Thyroid gland (tissue), 4 donors: ENCODE measurements around the gene PMIS2. TPM values are rescaled to one million over a fixed set of nuclear protein-coding genes. Genes with fewer than 3 reads are reported as not detected.
"Not testable (repeated sequence)": the region's sequence is repeated elsewhere in the genome, so short reads cannot be mapped to it uniquely, and the experiment has no call there.

ENCODE experiments used
- DNase-seq, 2 donors: peaks; one replicate each; pipeline ENCODE4 v3.0.0-alpha.2; 2019
- H3K27ac ChIP-seq, 3 donors: fragments of 200-600 bp; sonication (generic); 1 replicate in 2 of 3; 2 replicates in 1 of 3; pipeline ENCODE4 v1.5.1; 2016 to 2019; ENCODE audit warnings: mild to moderate bottlenecking in 1 of 3, moderate library complexity in 1 of 3
- H3K27me3 ChIP-seq: fragments of 200-600 bp; sonication (generic); one replicate; pipeline ENCODE4 v1.5.1; 2019
- H3K36me3 ChIP-seq, 2 donors: fragments of 200-600 bp; sonication (generic); one replicate each; pipeline ENCODE4 v1.5.1; 2016 to 2019
- H3K4me1 ChIP-seq, 2 donors: fragments of 200-600 bp; sonication (generic); one replicate each; pipeline ENCODE4 v1.5.1; 2017 to 2019
- H3K4me3 ChIP-seq, 3 donors: fragments of 200-600 bp; sonication (generic); replicated peaks in 1 of 3; 1 replicate in 2 of 3; 2 replicates in 1 of 3; pipeline ENCODE4 v1.5.1; 2016; ENCODE audit warnings: mild to moderate bottlenecking in 1 of 3
- H3K9me3 ChIP-seq: fragments of 200-600 bp; sonication (generic); one replicate; pipeline ENCODE4 v1.5.1; 2017
- CTCF ChIP-seq, 6 experiments: fragments of 200-600 bp in 3 of 6; fragments of 450-650 bp in 3 of 6; sonication (generic) in 3 of 6; IDR thresholded peaks; one replicate each; pipeline ENCODE4 v1.5.1; 2016 to 2019; ENCODE audit warnings: antibody characterized with exemption in 6 of 6, mild to moderate bottlenecking in 2 of 6, inconsistent platforms in 1 of 6, moderate library complexity in 1 of 6
- POLR2A ChIP-seq, 2 donors: fragments of 450-650 bp; IDR thresholded peaks; one replicate each; pipeline ENCODE4 v1.6.1; 2017; ENCODE audit warnings: antibody characterized with exemption in 2 of 2, mild to moderate bottlenecking in 2 of 2, moderate library complexity in 1 of 2
- WGBS, 2 donors: methylation state at CpG; one replicate each; pipeline ENCODE4 v1.1.5; 2017; 5-methylcytosine and 5-hydroxymethylcytosine counted together
- intact Hi-C: fragments of 100-400 bp; cut with DNase I; formaldehyde crosslinking; loops from one replicate; pipeline ENCODE4 v1.15.1; 2023
- total RNA-seq, 4 donors: library from RNA; depleted of rRNA; stranded (reverse); fragments of >200 nt; gene quantifications; one replicate each; pipeline ENCODE4 v1.2.3, GENCODE V29; 2016

PMIS2 gene
- total RNA-seq, 4 donors from 2014 or later: not detected

- H3K27me3 ChIP-seq: no peaks in the 10 kb centered on the region
- H3K36me3 ChIP-seq: no peaks in the 10 kb centered on the region
- TF ChIP-seq POLR2A (IDR thresholded peaks at IDR 0.05): no peak
- no peak for TF ChIP-seq CTCF (IDR thresholded peaks at IDR 0.05)
- H3K27ac ChIP-seq: peak overlapping the region in 1 of 3 donors; percentile 67
- H3K4me1 ChIP-seq: peaks cover 3 to 20% of the 10 kb centered on the region in 2 donors
- WGBS, 2 donors: 33 to 53% methylated on average over 1 of the region's 1 CpG
- intact Hi-C loops: loop anchor here (5.0 kb wide), 1 partner anchor 75 kb away; the partner anchor contains the start of gene DMKN
- H3K4me3 ChIP-seq: no peak overlapping the region
- H3K9me3 ChIP-seq: no peaks in the 10 kb centered on the region
- peak; percentile 19 to 27 for DNase-seq
Measured at GRCh38 chr19:35587321-35587720, 1.3 kb downstream of the PMIS2 start.

- Histone ChIP-seq H3K27me3 (no peaks in the 10 kb centered on the region), H3K4me1 (peaks cover 3 to 20% of the 10 kb centered on the region in 2 donors), H3K27ac (no peak overlapping the region), H3K4me3 (no peak overlapping the region), H3K9me3 (no peaks in the 10 kb centered on the region), H3K36me3 (no peaks in the 10 kb centered on the region)
- TF ChIP-seq CTCF (IDR thresholded peaks at IDR 0.05): no peak
- TF ChIP-seq POLR2A (IDR thresholded peaks at IDR 0.05): no peak
- DNase-seq: no peak
- 87 to 90% methylated on average over 3 of the region's 3 CpGs for WGBS, 2 donors
- intact Hi-C loops: loop anchor here (5.0 kb wide), 1 partner anchor 44 kb away; the partner anchor contains the start of gene TMEM147
Measured at GRCh38 chr19:35590875-35591274, 4.9 kb downstream of the PMIS2 start.

- peaks cover 3 to 14% of the 10 kb centered on the region in 2 donors for H3K4me1 ChIP-seq
- TF ChIP-seq CTCF (IDR thresholded peaks at IDR 0.05): peak; percentile 19 to 86 (median 74)
- TF ChIP-seq POLR2A (IDR thresholded peaks at IDR 0.05): no peak
- H3K4me3 ChIP-seq: no peak overlapping the region
- 19 to 27% methylated on average over 8 of the region's 8 CpGs for WGBS, 2 donors
- intact Hi-C loops: loop anchor here (5.0 kb wide), 1 partner anchor 45 kb away; the partner anchor contains the start of gene TMEM147
- H3K27ac ChIP-seq: no peak overlapping the region
- peak; percentile 64 to 66 for DNase-seq
- H3K36me3 ChIP-seq: no peaks in the 10 kb centered on the region
- H3K9me3 ChIP-seq: no peaks in the 10 kb centered on the region
- H3K27me3 ChIP-seq: no peaks in the 10 kb centered on the region
Measured at GRCh38 chr19:35592226-35592625, 6.3 kb downstream of the PMIS2 start.

- DNase-seq, H3K4me1 ChIP-seq, H3K4me3 ChIP-seq, H3K27me3 ChIP-seq, H3K36me3 ChIP-seq, H3K27ac ChIP-seq, intact Hi-C loops, H3K9me3 ChIP-seq: not testable (repeated sequence)
- 66 to 81% methylated on average over 3 of the region's 3 CpGs for WGBS, 2 donors
Measured at GRCh38 chr19:35595026-35595425, 9.1 kb downstream of the PMIS2 start.

- WGBS, 2 donors: 92 to 93% methylated on average over 1 of the region's 1 CpG
Measured at GRCh38 chr19:35595928-35596327, 10.0 kb downstream of the PMIS2 start.

More at GRCh38 chr19:35595928-35596327, 10.0 kb downstream of the PMIS2 start:
- Histone ChIP-seq H3K9me3 (no peaks in the 10 kb centered on the region), H3K4me1 (no peaks in the 10 kb centered on the region), H3K27ac (no peak overlapping the region), H3K36me3 (no peaks in the 10 kb centered on the region), H3K27me3 (no peaks in the 10 kb centered on the region), H3K4me3 (no peak overlapping the region)
- TF ChIP-seq POLR2A (IDR thresholded peaks at IDR 0.05) (no peak), CTCF (IDR thresholded peaks at IDR 0.05) (no peak)
- intact Hi-C loops: no loop called here
- DNase-seq: no peak
